B cell (primary cell): Measurements from ENCODE around the gene ZBED4. TPM values are rescaled to one million over a fixed set of nuclear protein-coding genes. Genes with fewer than 3 reads are reported as not detected.

Experiments
- ATAC-seq: fragments of 200-7000 bp; cut with Tn5 transposase; one replicate; pipeline ENCODE4 v1.10.0; 2021; ENCODE audit warnings: low read depth, mild to moderate bottlenecking, moderate number of reproducible peaks, moderate library complexity
- CTCF ChIA-PET: fragments of 350-600 bp; sonication (Branson Sonifier 250); formaldehyde crosslinking; loops from one replicate; lab custom pipeline; 2021; ENCODE audit warnings: antibody characterized with exemption, inconsistent platforms; lab: Charles Lee
- POLR2A ChIA-PET: fragments of 350-600 bp; sonication (Branson Sonifier 250); formaldehyde crosslinking; loops from one replicate; lab custom pipeline; 2021; ENCODE audit warnings: antibody characterized with exemption; lab: Charles Lee
- DNase-seq: peaks from one replicate; pipeline ENCODE4 v3.0.0; 2013
- H2AFZ ChIP-seq: 2 replicates; pipeline ENCODE4 v1.6.1; 2012; ENCODE audit warnings: mild to moderate bottlenecking, low read depth, low read length; ENCODE audit not compliant: insufficient read depth, poor library complexity, severe bottlenecking
- H3K27ac ChIP-seq, 2 donors: 1 replicate in 1 of 2; 2 replicates in 1 of 2; pipeline ENCODE4 v1.5.1; 2012 to 2013; ENCODE audit warnings: low read length in 2 of 2, mild to moderate bottlenecking in 2 of 2, moderate library complexity in 1 of 2
- H3K27me3 ChIP-seq, 4 experiments: fragments of 200-600 bp in 1 of 4; sonication (generic) in 1 of 4; replicated peaks in 1 of 4; 1 replicate in 2 of 4; 2 replicates in 2 of 4; pipeline versions ENCODE4 v1.6.1 to v1.7.0; 2013 to 2016; ENCODE audit warnings: low read length in 3 of 4, mild to moderate bottlenecking in 2 of 4, mixed read lengths in 1 of 4, moderate library complexity in 1 of 4; ENCODE audit not compliant: insufficient read depth in 4 of 4, control insufficient read depth in 3 of 4; ENCODE audit errors: control extremely low read depth in 1 of 4
- H3K36me3 ChIP-seq, 2 experiments: replicated peaks in 1 of 2; 1 replicate in 1 of 2; 2 replicates in 1 of 2; pipeline versions ENCODE4 v1.6.1 to v1.7.1; 2013; ENCODE audit warnings: low read length in 1 of 2; ENCODE audit not compliant: insufficient read depth in 2 of 2, control insufficient read depth in 1 of 2; ENCODE audit errors: control extremely low read depth in 1 of 2, extremely low read depth in 1 of 2
- H3K4me1 ChIP-seq, 2 donors: fragments of 200-600 bp in 1 of 2; sonication (generic) in 1 of 2; 1 replicate in 1 of 2; 2 replicates in 1 of 2; pipeline versions ENCODE4 v1.5.1 to v1.6.1; 2013 to 2017; ENCODE audit warnings: low read length in 2 of 2; ENCODE audit not compliant: control insufficient read depth in 2 of 2, insufficient read depth in 2 of 2
- H3K4me2 ChIP-seq: replicated peaks from 2 replicates; pipeline ENCODE3; 2012; ENCODE audit warnings: mild to moderate bottlenecking, low read depth, low read length; ENCODE audit not compliant: poor library complexity, severe bottlenecking
- H3K4me3 ChIP-seq, 5 experiments: fragments of 200-600 bp in 1 of 5; sonication (generic) in 1 of 5; 1 replicate in 3 of 5; 2 replicates in 2 of 5; pipeline versions ENCODE4 v1.5.1 to v1.7.0; 2011 to 2016; ENCODE audit warnings: low read length in 4 of 5, mild to moderate bottlenecking in 4 of 5, low read depth in 2 of 5, control low read depth in 1 of 5, moderate library complexity in 1 of 5; ENCODE audit not compliant: insufficient read depth in 1 of 5; ENCODE audit errors: control extremely low read depth in 1 of 5, extremely low read depth in 1 of 5
- H3K79me2 ChIP-seq: fragments of 200-600 bp; sonication (generic); one replicate; pipeline ENCODE4 v1.6.0; 2016; ENCODE audit warnings: low read length; ENCODE audit not compliant: control insufficient read depth, insufficient read depth
- H3K9ac ChIP-seq: fragments of 200-600 bp; sonication (generic); 2 replicates; pipeline ENCODE4 v1.6.1; 2017; ENCODE audit warnings: mild to moderate bottlenecking, low read length, moderate library complexity
- H3K9me3 ChIP-seq, 3 donors: one replicate each; pipeline versions ENCODE4 v1.6.1 to v1.7.1; 2013; ENCODE audit warnings: low read length in 2 of 3; ENCODE audit not compliant: control insufficient read depth in 2 of 3, insufficient read depth in 1 of 3; ENCODE audit errors: control extremely low read depth in 1 of 3
- H4K20me1 ChIP-seq: 2 replicates; pipeline ENCODE4 v1.6.0; 2012; ENCODE audit warnings: mild to moderate bottlenecking, low read length; ENCODE audit not compliant: insufficient read depth, control insufficient read depth, poor library complexity, severe bottlenecking
- H3K27ac Mint-ChIP-seq: one replicate; pipeline ENCODE4 v1.8.0; 2021; ENCODE audit warnings: mixed read lengths
- H3K27me3 Mint-ChIP-seq: one replicate; pipeline ENCODE4 v1.8.0; 2021; ENCODE audit warnings: mixed read lengths
- H3K4me1 Mint-ChIP-seq: one replicate; pipeline ENCODE4 v1.8.0; 2021; ENCODE audit warnings: mixed read lengths
- H3K4me3 Mint-ChIP-seq: one replicate; pipeline ENCODE4 v1.8.0; 2021; ENCODE audit warnings: mixed read lengths
- H3K9me3 Mint-ChIP-seq: one replicate; pipeline ENCODE4 v1.8.0; 2022; ENCODE audit warnings: mixed read lengths; ENCODE audit not compliant: insufficient read depth
- EZH2 ChIP-seq: IDR thresholded peaks from 2 replicates; pipeline ENCODE4 v1.6.1; 2012; ENCODE audit warnings: borderline replicate concordance, low read depth, mild to moderate bottlenecking, moderate library complexity, low read length; ENCODE audit not compliant: insufficient read depth, poor library complexity, severe bottlenecking
- WGBS: methylation state at CpG from one replicate; pipeline ENCODE4 v1.1.5; 2013; ENCODE audit warnings: missing lambda C conversion rate; ENCODE audit not compliant: insufficient coverage; 5-methylcytosine and 5-hydroxymethylcytosine counted together
- intact Hi-C: fragments of 100-400 bp; cut with micrococcal nuclease; formaldehyde crosslinking; loops from one replicate; pipeline ENCODE4 v1.10.0; 2022
- polyA plus RNA-seq: library from polyadenylated mRNA; depleted of rRNA; stranded (reverse); fragments of >200 nt; gene quantifications from 2 replicates; pipeline ENCODE4 v1.2.3, GENCODE V29; 2012
- total RNA-seq, 2 donors: library from RNA; stranded (reverse); fragments of 120-200 nt in 1 of 2; gene quantifications; 1 replicate in 1 of 2; 2 replicates in 1 of 2; pipeline versions ENCODE4 v1.2.3 to v1.2.4, GENCODE V29; 2013 to 2022
- TF ChIP-seq, protein P1 (sequence below): fragments of 200-600 bp; IDR thresholded peaks from one replicate; pipeline ENCODE4 v1.8.0; 2022; ENCODE audit warnings: antibody characterized with exemption, mild to moderate bottlenecking

ZBED4 gene
- total and polyA plus RNA-seq, 2 donors (not counting 1 experiment from before 2014, with no cell fraction given), result 5.9 to 14.6 TPM

- Histone ChIP-seq H3K79me2 (peaks cover 100% of the 10 kb centered on the region), H3K4me3 (no peak overlapping the region), H3K27ac (no peak overlapping the region), H4K20me1 (peaks cover 93% of the 10 kb centered on the region), H2AFZ (no peak overlapping the region), H3K4me1 (peaks cover 15 to 18% of the 10 kb centered on the region in 2 donors), H3K4me2 (no peak overlapping the region), H3K36me3 (peaks cover 0 to 36% of the 10 kb centered on the region in 2 experiments), H3K9ac (no peak overlapping the region), H3K27me3 (no peaks in the 10 kb centered on the region), H3K9me3 (no peaks in the 10 kb centered on the region)
- Mint-ChIP-seq H3K4me3 (no peak overlapping the region), H3K9me3 (no peaks in the 10 kb centered on the region), H3K4me1 (peaks cover 47% of the 10 kb centered on the region), H3K27ac (no peak overlapping the region), H3K27me3 (no peaks in the 10 kb centered on the region)
- CTCF ChIA-PET, result no interaction called here
- 63% methylated on average over 5 of the region's 8 CpGs for WGBS
- intact Hi-C loops, result no loop called here
- TF ChIP-seq, protein P1, sequence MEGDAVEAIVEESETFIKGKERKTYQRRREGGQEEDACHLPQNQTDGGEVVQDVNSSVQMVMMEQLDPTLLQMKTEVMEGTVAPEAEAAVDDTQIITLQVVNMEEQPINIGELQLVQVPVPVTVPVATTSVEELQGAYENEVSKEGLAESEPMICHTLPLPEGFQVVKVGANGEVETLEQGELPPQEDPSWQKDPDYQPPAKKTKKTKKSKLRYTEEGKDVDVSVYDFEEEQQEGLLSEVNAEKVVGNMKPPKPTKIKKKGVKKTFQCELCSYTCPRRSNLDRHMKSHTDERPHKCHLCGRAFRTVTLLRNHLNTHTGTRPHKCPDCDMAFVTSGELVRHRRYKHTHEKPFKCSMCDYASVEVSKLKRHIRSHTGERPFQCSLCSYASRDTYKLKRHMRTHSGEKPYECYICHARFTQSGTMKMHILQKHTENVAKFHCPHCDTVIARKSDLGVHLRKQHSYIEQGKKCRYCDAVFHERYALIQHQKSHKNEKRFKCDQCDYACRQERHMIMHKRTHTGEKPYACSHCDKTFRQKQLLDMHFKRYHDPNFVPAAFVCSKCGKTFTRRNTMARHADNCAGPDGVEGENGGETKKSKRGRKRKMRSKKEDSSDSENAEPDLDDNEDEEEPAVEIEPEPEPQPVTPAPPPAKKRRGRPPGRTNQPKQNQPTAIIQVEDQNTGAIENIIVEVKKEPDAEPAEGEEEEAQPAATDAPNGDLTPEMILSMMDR, result no peak
- TF ChIP-seq EZH2, result no peak
- DNase-seq (no peak), ATAC-seq (no peak)
- POLR2A ChIA-PET, result no interaction called here
Measured at GRCh38 chr22:49814856-49815255, 38.8 kb upstream of the ZBED4 start.

- POLR2A ChIA-PET, result no interaction called here
- peaks cover 100% of the 10 kb centered on the region for H3K79me2 ChIP-seq
- TF ChIP-seq, protein P1, result no peak
- TF ChIP-seq EZH2, result no peak
- CTCF ChIA-PET, result no interaction called here
- 85% methylated on average over 15 of the region's 15 CpGs for WGBS
- H3K4me3 Mint-ChIP-seq, result no peak overlapping the region
- H3K27me3 Mint-ChIP-seq, result no peaks in the 10 kb centered on the region
- H3K27ac Mint-ChIP-seq, result no peak overlapping the region
- H3K36me3 ChIP-seq, result peaks cover 0 to 44% of the 10 kb centered on the region in 2 experiments
- intact Hi-C loops, result no loop called here
- H3K27ac ChIP-seq, result no peak overlapping the region
- H2AFZ ChIP-seq, result no peak overlapping the region
- H3K9ac ChIP-seq, result no peak overlapping the region
- ATAC-seq (no peak), DNase-seq (no peak)
- no peak overlapping the region for H3K4me2 ChIP-seq
- no peaks in the 10 kb centered on the region for H3K9me3 ChIP-seq
- H3K9me3 Mint-ChIP-seq, result no peaks in the 10 kb centered on the region
- peaks cover 92% of the 10 kb centered on the region for H4K20me1 ChIP-seq
- H3K27me3 ChIP-seq, result no peaks in the 10 kb centered on the region
- H3K4me1 Mint-ChIP-seq, result peaks cover 40% of the 10 kb centered on the region
- no peak overlapping the region for H3K4me3 ChIP-seq
- H3K4me1 ChIP-seq, result peaks cover 10 to 11% of the 10 kb centered on the region in 2 donors
Measured at GRCh38 chr22:49815641-49816091, 38.0 kb upstream of the ZBED4 start.
